ENCODE results near the gene HOXD3. TPM values are rescaled to one million over a fixed set of nuclear protein-coding genes. Genes with fewer than 3 reads are reported as not detected.

The HOXD3 gene
- total RNA-seq, 1 donor = 1.1 TPM

- Histone ChIP-seq H3K4me2 (ENCODE audit: insufficient read depth, low read length) (peak overlapping the region; percentile 88), H4K20me1 (ENCODE audit: insufficient read depth, low read length) (peaks cover 4% of the 10 kb centered on the region), H3K4me3 (ENCODE audit: insufficient read depth, low read length) (peak overlapping the region; percentile 86), H3K27me3 (ENCODE audit: insufficient read depth, low read length) (no peaks in the 10 kb centered on the region), H3K79me2 (ENCODE audit: insufficient read depth, low read length) (peaks cover 49% of the 10 kb centered on the region), H3K27ac (ENCODE audit: low read depth, low read length) (peak overlapping the region; percentile 89), H3K36me3 (ENCODE audit: insufficient read depth, low read length) (peaks cover 3% of the 10 kb centered on the region), H2AFZ (ENCODE audit: low read length) (peak overlapping the region; percentile 63), H3K4me1 (ENCODE audit: insufficient read depth, low read length) (peaks cover 24% of the 10 kb centered on the region), H3K9me3 (ENCODE audit: low read depth, low read length) (no peaks in the 10 kb centered on the region)
- TF ChIP-seq CTCF (IDR thresholded peaks at IDR 0.05; ENCODE audit: extremely low read depth, low read depth, low read length) = no peak
- peak; percentile 66 for DNase-seq (ENCODE audit: insufficient read length, low spot score, missing footprints)
Observed at GRCh38 chr2:176137252-176137580, 19.9 kb upstream of the HOXD3 start.

- no peak for DNase-seq (ENCODE audit: insufficient read length, low spot score, missing footprints)
- H3K4me2 ChIP-seq (ENCODE audit: insufficient read depth, low read length) = peak overlapping the region; percentile 88
Observed at GRCh38 chr2:176137906-176138305, 19.2 kb upstream of the HOXD3 start.

DNA sequence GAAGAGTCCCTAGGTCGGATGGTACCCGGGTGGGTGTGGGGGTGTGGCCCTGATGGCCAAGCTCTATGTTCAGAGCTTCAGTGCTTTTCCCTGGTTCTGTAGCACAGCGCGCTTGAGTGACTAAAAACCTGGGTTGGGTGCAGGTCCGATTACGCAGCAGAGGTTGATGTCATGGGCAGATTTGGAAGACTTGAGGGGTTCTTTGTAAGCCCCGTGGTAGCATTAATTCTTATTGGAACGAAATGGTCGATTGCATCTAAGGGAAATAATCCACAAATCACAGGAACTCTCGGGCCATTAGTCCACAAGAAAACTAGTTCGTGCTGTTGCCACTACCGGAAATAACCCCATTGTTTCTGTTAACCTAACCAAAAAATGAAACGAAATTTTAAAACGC is 18.6 kb upstream of the HOXD3 start:
- H2AFZ ChIP-seq (ENCODE audit: low read length) = no peak overlapping the region
- peaks cover 52% of the 10 kb centered on the region for H3K79me2 ChIP-seq (ENCODE audit: insufficient read depth, low read length)

More at GRCh38 chr2:176137906-176138305, 19.2 kb upstream of the HOXD3 start:
- Histone ChIP-seq H4K20me1 (ENCODE audit: insufficient read depth, low read length) (peaks cover 4% of the 10 kb centered on the region), H3K36me3 (ENCODE audit: insufficient read depth, low read length) (no peaks in the 10 kb centered on the region), H2AFZ (ENCODE audit: low read length) (no peak overlapping the region), H3K27ac (ENCODE audit: low read depth, low read length) (no peak overlapping the region), H3K27me3 (ENCODE audit: insufficient read depth, low read length) (no peaks in the 10 kb centered on the region), H3K79me2 (ENCODE audit: insufficient read depth, low read length) (peaks cover 50% of the 10 kb centered on the region), H3K9me3 (ENCODE audit: low read depth, low read length) (no peaks in the 10 kb centered on the region), H3K4me3 (ENCODE audit: insufficient read depth, low read length) (peak overlapping the region; percentile 86), H3K4me1 (ENCODE audit: insufficient read depth, low read length) (peaks cover 24% of the 10 kb centered on the region)
- no peak for TF ChIP-seq CTCF (IDR thresholded peaks at IDR 0.05; ENCODE audit: extremely low read depth, low read depth, low read length)

More for the DNA sequence above, 18.6 kb upstream of the HOXD3 start:
- DNase-seq (ENCODE audit: insufficient read length, low spot score, missing footprints) = no peak
- H3K27ac ChIP-seq (ENCODE audit: low read depth, low read length) = peak overlapping the region; percentile 5
- H3K36me3 ChIP-seq (ENCODE audit: insufficient read depth, low read length) = no peaks in the 10 kb centered on the region
- no peak for TF ChIP-seq CTCF (IDR thresholded peaks at IDR 0.05; ENCODE audit: extremely low read depth, low read depth, low read length)
- H4K20me1 ChIP-seq (ENCODE audit: insufficient read depth, low read length) = peaks cover 4% of the 10 kb centered on the region
- peaks cover 24% of the 10 kb centered on the region for H3K4me1 ChIP-seq (ENCODE audit: insufficient read depth, low read length)
- H3K27me3 ChIP-seq (ENCODE audit: insufficient read depth, low read length) = no peaks in the 10 kb centered on the region
- H3K9me3 ChIP-seq (ENCODE audit: low read depth, low read length) = no peaks in the 10 kb centered on the region
- H3K4me3 ChIP-seq (ENCODE audit: insufficient read depth, low read length) = no peak overlapping the region
- H3K4me2 ChIP-seq (ENCODE audit: insufficient read depth, low read length) = peak overlapping the region; percentile 19

All from osteoblast (primary cell).